ENCODE data around the gene INO80.

Gene INO80

DNA sequence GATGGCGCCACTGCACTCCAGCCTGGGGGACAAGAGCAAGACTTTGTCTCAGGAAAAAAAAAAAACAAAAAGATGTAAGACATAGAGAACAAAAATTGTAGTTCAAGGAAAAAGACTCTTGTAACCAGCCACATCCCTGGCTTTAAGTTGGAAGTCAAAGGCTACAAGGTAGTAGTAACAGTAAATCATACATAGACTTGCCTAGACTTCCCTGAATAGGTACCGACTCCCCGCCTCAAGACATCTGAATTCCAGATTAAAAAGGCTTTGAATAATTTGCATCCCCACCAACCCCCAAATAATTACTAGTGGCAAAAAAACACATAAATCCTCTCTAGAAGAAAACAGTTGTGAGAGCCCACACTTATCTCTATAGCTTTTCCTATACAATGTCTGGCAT is 55.6 kb downstream of the INO80 start:
- DNase-seq (ENCODE audit: extremely low read depth, low read depth) = no peak
- no peak for TF ChIP-seq CTCF (IDR thresholded peaks at IDR 0.05; ENCODE audit: low read depth, low read length)

- no peak for DNase-seq (ENCODE audit: extremely low read depth, low read depth)
- no peak for TF ChIP-seq CTCF (IDR thresholded peaks at IDR 0.05; ENCODE audit: low read depth, low read length)
These were observed 59.3 kb downstream of the INO80 start for GRCh38 chr15:41056810-41057209.

- no peak for DNase-seq (ENCODE audit: extremely low read depth, low read depth)
- no peak for TF ChIP-seq CTCF (IDR thresholded peaks at IDR 0.05; ENCODE audit: low read depth, low read length)
These were observed 60.4 kb downstream of the INO80 start for GRCh38 chr15:41055706-41056105.

- TF ChIP-seq CTCF (IDR thresholded peaks at IDR 0.05; ENCODE audit: low read depth, low read length) = no peak
- DNase-seq (ENCODE audit: extremely low read depth, low read depth) = no peak
These were observed 64.9 kb downstream of the INO80 start for GRCh38 chr15:41051139-41051538.

DNA sequence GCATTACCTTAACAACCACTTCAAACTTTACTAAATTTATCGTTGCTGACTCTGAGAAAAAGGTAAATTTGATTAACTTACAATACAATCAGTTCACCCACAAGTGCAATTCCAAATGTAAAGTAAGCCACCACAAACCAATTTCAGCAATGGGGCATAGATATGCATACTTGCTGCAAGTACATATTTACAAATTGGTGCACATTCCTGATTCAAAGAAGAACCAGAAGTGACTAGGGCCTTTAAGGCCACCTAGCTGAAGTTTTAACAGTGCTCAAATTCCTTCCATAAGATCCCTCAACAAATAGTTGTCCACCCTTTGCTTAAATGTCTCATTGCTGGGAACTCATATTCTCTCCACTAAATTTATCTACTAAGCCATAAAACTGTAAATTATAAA is 67.2 kb downstream of the INO80 start:
- no peak for TF ChIP-seq CTCF (IDR thresholded peaks at IDR 0.05; ENCODE audit: low read depth, low read length)
- no peak for DNase-seq (ENCODE audit: extremely low read depth, low read depth)

- TF ChIP-seq CTCF (IDR thresholded peaks at IDR 0.05; ENCODE audit: low read depth, low read length) = no peak
- DNase-seq (ENCODE audit: extremely low read depth, low read depth) = no peak
These were observed 67.7 kb downstream of the INO80 start for GRCh38 chr15:41048397-41048796.

GRCh38 chr15:41047474-41047873 is 68.6 kb downstream of the INO80 start:
- no peak for DNase-seq (ENCODE audit: extremely low read depth, low read depth)
- no peak for TF ChIP-seq CTCF (IDR thresholded peaks at IDR 0.05; ENCODE audit: low read depth, low read length)
